Mesodermal cell (in vitro differentiated cells): Measurements from ENCODE around the gene IMPG1.

Experiments
- H3K27ac ChIP-seq: 2 replicates; pipeline ENCODE4 v1.7.0; 2013; ENCODE audit warnings: mild to moderate bottlenecking, low read depth, low read length, moderate library complexity; ENCODE audit not compliant: severe bottlenecking
- H3K36me3 ChIP-seq: 2 replicates; pipeline ENCODE4 v1.7.1; 2013; ENCODE audit warnings: mild to moderate bottlenecking, low read length, moderate library complexity; ENCODE audit not compliant: control insufficient read depth, insufficient read depth
- H3K4me1 ChIP-seq: one replicate; pipeline ENCODE4 v1.7.1; 2013; ENCODE audit warnings: mild to moderate bottlenecking, low read length; ENCODE audit not compliant: insufficient read depth, control insufficient read depth, poor library complexity, severe bottlenecking
- H3K4me3 ChIP-seq: 2 replicates; pipeline ENCODE4 v1.7.0; 2013; ENCODE audit warnings: low read length, control low read depth, mild to moderate bottlenecking; ENCODE audit not compliant: insufficient read depth, poor library complexity, severe bottlenecking; ENCODE audit errors: extremely low read depth
- H3K9me3 ChIP-seq: 2 replicates; pipeline ENCODE4 v1.7.1; 2013; ENCODE audit warnings: mild to moderate bottlenecking, low read length, moderate library complexity; ENCODE audit not compliant: control insufficient read depth
- WGBS, 2 experiments: methylation state at CpG; one replicate each; pipeline ENCODE4 v1.1.5; 2013; ENCODE audit warnings: missing lambda C conversion rate in 2 of 2; ENCODE audit not compliant: insufficient coverage in 2 of 2; 5-methylcytosine and 5-hydroxymethylcytosine counted together

The IMPG1 gene

GRCh38 chr6:75893058-75893775 is 179.2 kb downstream of the IMPG1 start:
- Histone ChIP-seq H3K4me1 (no peaks in the 10 kb centered on the region), H3K4me3 (no peak overlapping the region), H3K9me3 (no peaks in the 10 kb centered on the region), H3K27ac (no peak overlapping the region), H3K36me3 (peaks cover 12% of the 10 kb centered on the region)
- WGBS, 2 experiments: 22 to 100% methylated on average over 1 to 3 of the region's 5 CpGs

- Histone ChIP-seq H3K4me1 (no peaks in the 10 kb centered on the region), H3K36me3 (peaks cover 12% of the 10 kb centered on the region), H3K27ac (no peak overlapping the region), H3K4me3 (no peak overlapping the region), H3K9me3 (no peaks in the 10 kb centered on the region)
- WGBS, 2 experiments: 88 to 89% methylated on average over 4 of the region's 8 CpGs
Measured at GRCh38 chr6:75892384-75892783, 180.1 kb downstream of the IMPG1 start.

- no peaks in the 10 kb centered on the region for H3K4me1 ChIP-seq
- peaks cover 7% of the 10 kb centered on the region for H3K36me3 ChIP-seq
- no peak overlapping the region for H3K27ac ChIP-seq
- no peak overlapping the region for H3K4me3 ChIP-seq
- no peaks in the 10 kb centered on the region for H3K9me3 ChIP-seq
- 100% methylated on average over 1 to 2 of the region's 2 CpGs for WGBS, 2 experiments
Measured at GRCh38 chr6:75884822-75885221, 187.6 kb downstream of the IMPG1 start.

- H3K4me3 ChIP-seq: no peak overlapping the region
- no peak overlapping the region for H3K27ac ChIP-seq
- H3K36me3 ChIP-seq: peaks cover 7% of the 10 kb centered on the region
- no peaks in the 10 kb centered on the region for H3K9me3 ChIP-seq
- no peaks in the 10 kb centered on the region for H3K4me1 ChIP-seq
- no CpG with 5 or more reads among the region's 2 CpGs for WGBS, 2 experiments
Measured at GRCh38 chr6:75882734-75883133, 189.7 kb downstream of the IMPG1 start.

GRCh38 chr6:75880305-75880704 is 192.2 kb downstream of the IMPG1 start:
- no peaks in the 10 kb centered on the region for H3K4me1 ChIP-seq
- peaks cover 7% of the 10 kb centered on the region for H3K36me3 ChIP-seq
- H3K27ac ChIP-seq: no peak overlapping the region
- no CpG with 5 or more reads among the region's 1 CpG for WGBS, 2 experiments
- no peak overlapping the region for H3K4me3 ChIP-seq
- no peaks in the 10 kb centered on the region for H3K9me3 ChIP-seq

GRCh38 chr6:75876152-75876551 is 196.3 kb downstream of the IMPG1 start:
- no peaks in the 10 kb centered on the region for H3K9me3 ChIP-seq
- H3K4me1 ChIP-seq: no peaks in the 10 kb centered on the region
- H3K4me3 ChIP-seq: no peak overlapping the region
- H3K36me3 ChIP-seq: peaks cover 8% of the 10 kb centered on the region
- no peak overlapping the region for H3K27ac ChIP-seq

- Histone ChIP-seq H3K27ac (peak overlapping the region; percentile 47), H3K4me3 (no peak overlapping the region), H3K36me3 (peaks cover 8% of the 10 kb centered on the region), H3K4me1 (no peaks in the 10 kb centered on the region), H3K9me3 (no peaks in the 10 kb centered on the region)
- WGBS, 2 experiments: 84 to 100% methylated on average over 1 to 2 of the region's 2 CpGs
Measured at GRCh38 chr6:75874224-75874623, 198.2 kb downstream of the IMPG1 start.
